H1 (cell line): ENCODE results near the gene MDH1. TPM values are rescaled to one million over a fixed set of nuclear protein-coding genes. Genes with fewer than 3 reads are reported as not detected.

Experiments
- ASH2L ChIP-seq: fragments of 200-600, 300-600 bp; sonication (generic); IDR thresholded peaks from one replicate; pipeline ENCODE4 v1.7.1; 2017; ENCODE audit warnings: low read length
- CBX5 ChIP-seq: fragments of 300-800, 300-1000 bp; sonication (generic); IDR thresholded peaks from 2 replicates; pipeline ENCODE4 v1.7.1; 2016; ENCODE audit warnings: antibody characterized with exemption, low read length, low read depth
- CBX8 ChIP-seq: fragments of 300-800, 300-1000 bp; sonication (generic); IDR thresholded peaks from 2 replicates; pipeline ENCODE4 v1.7.1; 2016; ENCODE audit warnings: low read depth, low read length, borderline replicate concordance
- JUN ChIP-seq: IDR thresholded peaks from 2 replicates; pipeline ENCODE4 v1.6.1; 2011; ENCODE audit warnings: low read depth, mild to moderate bottlenecking, improper control_type of control experiment, low read length
- KDM1A ChIP-seq: fragments of 200-600, 300-600 bp; sonication (generic); IDR thresholded peaks from 2 replicates; pipeline ENCODE4 v1.7.1; 2016; ENCODE audit warnings: mild to moderate bottlenecking, low read length, borderline replicate concordance
- MAFK ChIP-seq: IDR thresholded peaks from 2 replicates; pipeline ENCODE4 v1.6.1; 2012; ENCODE audit warnings: low read depth, mild to moderate bottlenecking, improper control_type of control experiment, low read length
- NANOG ChIP-seq: IDR thresholded peaks from 2 replicates; pipeline ENCODE4 v1.6.1; 2011; ENCODE audit warnings: low read length, low read depth, mild to moderate bottlenecking, inconsistent platforms; ENCODE audit not compliant: insufficient read depth, poor library complexity, severe bottlenecking
- RAD21 ChIP-seq, 2 experiments: IDR thresholded peaks in 1 of 2; conservative IDR thresholded peaks in 1 of 2; 2 replicates each; pipeline ENCODE4 v1.6.1; 2011; ENCODE audit warnings: low read depth in 2 of 2, low read length in 2 of 2, improper control_type of control experiment in 1 of 2, inconsistent platforms in 1 of 2, mild to moderate bottlenecking in 1 of 2, moderate library complexity in 1 of 2
- RFX5 ChIP-seq: IDR thresholded peaks from 2 replicates; pipeline ENCODE4 v1.6.1; 2011; ENCODE audit warnings: low read depth, low read length, improper control_type of control experiment, borderline replicate concordance
- SIN3A ChIP-seq, 2 experiments: IDR thresholded peaks in 1 of 2; conservative IDR thresholded peaks in 1 of 2; 2 replicates each; pipeline ENCODE4 v1.6.1; 2011 to 2012; ENCODE audit warnings: low read length in 2 of 2, improper control_type of control experiment in 1 of 2, low read depth in 1 of 2, mild to moderate bottlenecking in 1 of 2
- SIRT6 ChIP-seq: IDR thresholded peaks from one replicate; pipeline ENCODE4 v1.7.1; 2012; ENCODE audit warnings: low read length, inconsistent platforms
- SP4 ChIP-seq: IDR thresholded peaks from 2 replicates; pipeline ENCODE4 v1.6.1; 2012; ENCODE audit warnings: low read length, inconsistent platforms
- TEAD4 ChIP-seq: IDR thresholded peaks from 2 replicates; pipeline ENCODE4 v1.6.1; 2012; ENCODE audit warnings: low read depth, low read length, inconsistent platforms, mixed read lengths
- ZNF274 ChIP-seq: IDR thresholded peaks from 2 replicates; pipeline ENCODE4 v1.7.0; 2012; ENCODE audit warnings: low read length, borderline replicate concordance; ENCODE audit errors: extremely low read depth
- polyA plus RNA-seq, 7 experiments: library from polyadenylated mRNA; depleted of rRNA in 3 of 7; stranded (reverse) in 5 of 7; unstranded in 2 of 7; fragments of >200 nt in 5 of 7; fragments of 200-250 nt in 2 of 7; gene quantifications; 1 replicate in 5 of 7; 2 replicates in 1 of 7; 4 replicates in 1 of 7; pipeline versions ENCODE4 v1.2.1 to v1.2.3, GENCODE V29; 2011 to 2013; ENCODE audit warnings: missing spikeins in 2 of 7, mixed read lengths in 2 of 7
- total RNA-seq: library from RNA; stranded (reverse); fragmentation: NEBNext Ultra II Directional; extraction: Animal tissue kit (Norgen Biotek cat#: 25700); gene quantifications from 2 replicates; pipeline ENCODE4 v1.2.1, GENCODE V29; 2021

Gene MDH1
- total and polyA plus RNA-seq, 2 of the 8 experiments (the other 6 are each of a cell fraction or from before 2014, with no cell fraction given): 353 to 376 TPM

DNA sequence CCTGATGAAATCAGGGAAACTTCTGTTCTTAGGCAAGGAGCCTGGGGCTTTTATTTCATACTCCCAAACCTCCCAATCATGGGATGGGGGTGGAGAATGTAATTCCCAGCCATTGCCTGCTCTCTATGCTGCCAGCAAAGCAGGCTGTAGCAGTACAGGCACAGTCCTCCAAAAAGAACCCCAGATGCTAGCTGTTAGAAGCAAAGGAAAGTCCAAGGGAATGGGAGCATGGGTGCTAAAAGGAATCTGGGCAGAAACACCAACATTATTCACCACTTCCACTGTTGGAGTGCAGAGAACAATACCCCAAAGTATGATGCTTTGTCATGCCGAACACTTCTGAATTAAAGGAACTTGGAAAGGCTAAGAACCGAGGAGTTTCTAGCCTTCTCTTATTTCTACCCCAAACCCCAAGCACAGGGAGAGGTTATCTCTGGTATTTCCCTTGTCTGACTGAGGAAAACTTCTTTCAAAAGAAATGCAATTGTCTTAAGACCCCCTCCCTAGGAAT is 24.7 kb downstream of the MDH1 start (continued):
- TF ChIP-seq TEAD4 (no peak), JUN (no peak), RAD21 (IDR thresholded peaks at IDR 0.05 in 1 of 2, conservative IDR thresholded peaks at IDR 0.05 in 1 of 2; ENCODE audit: low read depth in 2 of 2, low read length in 2 of 2) (no peak), SP4 (no peak), KDM1A (no peak), NANOG (no peak), RFX5 (no peak), MAFK (no peak), CBX8 (no peak), CBX5 (no peak), ZNF274 (no peak), SIN3A (conservative IDR thresholded peaks at IDR 0.05 in 1 of 2, IDR thresholded peaks at IDR 0.05 in 1 of 2; ENCODE audit: low read depth in 1 of 2, low read length in 2 of 2) (no peak), SIRT6 (no peak), ASH2L (no peak)
